Measurements from ENCODE around the gene POLR1A.

The POLR1A gene

DNA sequence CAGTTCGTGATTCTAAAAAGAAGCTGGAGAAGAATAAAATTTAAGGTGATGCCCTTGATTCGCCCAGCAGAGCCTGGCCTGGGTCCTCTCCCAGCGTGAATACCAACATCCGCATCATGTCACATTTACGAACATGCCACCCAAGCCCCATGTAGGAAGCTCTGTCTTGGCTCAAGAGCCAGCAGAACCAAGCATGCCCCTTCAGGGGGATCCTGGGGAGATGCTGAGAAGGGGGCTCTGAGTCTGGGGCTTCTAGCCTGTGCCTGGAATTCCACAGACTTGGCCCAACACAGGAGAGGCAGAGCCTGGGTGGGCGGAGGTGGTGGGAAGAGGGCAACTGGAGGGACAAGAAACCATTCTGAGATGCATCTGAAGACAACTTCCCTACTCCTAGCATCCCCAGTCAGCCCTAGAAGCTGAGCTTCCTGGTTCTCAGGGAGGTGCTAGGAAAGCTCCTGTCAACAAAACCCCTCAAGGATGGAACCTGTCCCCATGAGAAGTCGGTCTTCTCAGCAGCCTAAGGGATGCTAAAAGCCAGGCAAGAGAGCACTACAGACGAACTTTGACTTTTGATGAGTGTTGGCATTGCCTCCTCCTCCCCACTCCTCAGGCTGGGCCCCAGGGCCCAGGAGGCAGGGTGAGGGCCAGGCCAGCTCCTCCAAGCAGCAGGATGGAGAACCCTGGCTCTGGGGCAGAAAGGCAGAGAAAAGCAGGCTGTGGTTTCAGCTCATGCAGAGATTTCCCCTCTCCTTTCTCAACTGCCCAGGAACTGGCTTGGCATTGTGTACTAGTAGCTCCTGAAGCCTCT is 57.9 kb downstream of the POLR1A start:
- Histone ChIP-seq H3K9me3 (no peaks in the 10 kb centered on the region), H3K4me1 (no peaks in the 10 kb centered on the region), H3K27me3 (no peaks in the 10 kb centered on the region), H3K36me3 (peaks cover 81 to 97% (median 87%) of the 10 kb centered on the region in 3 donors), H3K4me3 (no peak overlapping the region), H3K27ac (no peak overlapping the region)
- peak in 1 of 2 donors; percentile 48 for DNase-seq
- intact Hi-C loops (cut with DNase I; ENCODE audit: low total_unique reads) = no loop called here
- TF ChIP-seq, protein P1, sequence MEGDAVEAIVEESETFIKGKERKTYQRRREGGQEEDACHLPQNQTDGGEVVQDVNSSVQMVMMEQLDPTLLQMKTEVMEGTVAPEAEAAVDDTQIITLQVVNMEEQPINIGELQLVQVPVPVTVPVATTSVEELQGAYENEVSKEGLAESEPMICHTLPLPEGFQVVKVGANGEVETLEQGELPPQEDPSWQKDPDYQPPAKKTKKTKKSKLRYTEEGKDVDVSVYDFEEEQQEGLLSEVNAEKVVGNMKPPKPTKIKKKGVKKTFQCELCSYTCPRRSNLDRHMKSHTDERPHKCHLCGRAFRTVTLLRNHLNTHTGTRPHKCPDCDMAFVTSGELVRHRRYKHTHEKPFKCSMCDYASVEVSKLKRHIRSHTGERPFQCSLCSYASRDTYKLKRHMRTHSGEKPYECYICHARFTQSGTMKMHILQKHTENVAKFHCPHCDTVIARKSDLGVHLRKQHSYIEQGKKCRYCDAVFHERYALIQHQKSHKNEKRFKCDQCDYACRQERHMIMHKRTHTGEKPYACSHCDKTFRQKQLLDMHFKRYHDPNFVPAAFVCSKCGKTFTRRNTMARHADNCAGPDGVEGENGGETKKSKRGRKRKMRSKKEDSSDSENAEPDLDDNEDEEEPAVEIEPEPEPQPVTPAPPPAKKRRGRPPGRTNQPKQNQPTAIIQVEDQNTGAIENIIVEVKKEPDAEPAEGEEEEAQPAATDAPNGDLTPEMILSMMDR (IDR thresholded peaks at IDR 0.05) = no peak

DNA sequence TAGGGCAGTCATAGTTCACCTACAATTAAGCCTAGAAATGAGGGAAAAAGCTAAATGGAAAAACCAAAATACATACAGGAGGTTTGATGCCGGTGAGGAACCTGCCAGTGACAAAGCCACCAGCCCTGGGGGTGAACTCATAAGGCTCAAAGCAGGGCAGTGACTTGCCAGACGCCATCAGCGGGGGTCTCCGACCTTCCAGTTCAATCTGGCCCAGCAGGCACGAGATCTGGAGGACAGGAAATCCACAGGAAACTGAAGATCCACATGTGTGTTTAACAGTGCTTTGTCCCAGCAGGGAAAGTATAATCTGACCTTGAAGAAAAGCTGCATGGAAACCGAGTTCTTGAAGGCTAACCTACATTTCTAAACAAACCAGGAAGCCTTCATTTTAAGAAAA is 60.1 kb downstream of the POLR1A start:
- H3K36me3 ChIP-seq = peaks cover 79 to 97% (median 88%) of the 10 kb centered on the region in 3 donors
- H3K4me1 ChIP-seq = no peaks in the 10 kb centered on the region
- H3K9me3 ChIP-seq = no peaks in the 10 kb centered on the region
- DNase-seq = peak in 1 of 2 donors; percentile 43
- intact Hi-C loops (cut with DNase I; ENCODE audit: low total_unique reads) = no loop called here
- H3K4me3 ChIP-seq = no peak overlapping the region
- TF ChIP-seq, protein P1 (IDR thresholded peaks at IDR 0.05) = no peak
- no peaks in the 10 kb centered on the region for H3K27me3 ChIP-seq
- H3K27ac ChIP-seq = no peak overlapping the region

DNA sequence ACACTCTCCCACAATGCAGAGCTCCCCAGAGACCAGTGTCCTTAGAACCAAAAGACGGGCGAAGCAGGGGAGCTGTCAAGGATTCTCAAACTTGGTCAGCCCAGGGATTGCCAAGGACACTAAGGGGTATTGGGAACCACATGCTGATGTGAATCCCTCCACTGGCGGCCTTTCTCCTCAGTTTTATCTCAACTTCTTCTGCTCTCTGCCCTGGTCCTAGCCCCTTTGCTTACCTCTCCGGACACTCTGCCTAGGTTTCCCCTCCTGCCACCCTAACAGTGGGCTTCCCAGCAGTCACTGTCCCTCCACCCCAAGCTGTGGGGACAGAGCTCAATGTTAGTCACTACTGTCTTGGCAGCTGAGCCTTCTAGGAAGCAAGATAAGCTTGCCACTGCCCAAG is 61.1 kb downstream of the POLR1A start:
- peaks cover 83 to 97% (median 89%) of the 10 kb centered on the region in 3 donors for H3K36me3 ChIP-seq
- DNase-seq = peak in 1 of 2 donors; percentile 5
- no peaks in the 10 kb centered on the region for H3K9me3 ChIP-seq
- H3K27me3 ChIP-seq = no peaks in the 10 kb centered on the region
- no peaks in the 10 kb centered on the region for H3K4me1 ChIP-seq
- intact Hi-C loops (cut with DNase I; ENCODE audit: low total_unique reads) = no loop called here
- no peak overlapping the region for H3K4me3 ChIP-seq
- H3K27ac ChIP-seq = no peak overlapping the region
- TF ChIP-seq, protein P1 (IDR thresholded peaks at IDR 0.05) = no peak

DNA sequence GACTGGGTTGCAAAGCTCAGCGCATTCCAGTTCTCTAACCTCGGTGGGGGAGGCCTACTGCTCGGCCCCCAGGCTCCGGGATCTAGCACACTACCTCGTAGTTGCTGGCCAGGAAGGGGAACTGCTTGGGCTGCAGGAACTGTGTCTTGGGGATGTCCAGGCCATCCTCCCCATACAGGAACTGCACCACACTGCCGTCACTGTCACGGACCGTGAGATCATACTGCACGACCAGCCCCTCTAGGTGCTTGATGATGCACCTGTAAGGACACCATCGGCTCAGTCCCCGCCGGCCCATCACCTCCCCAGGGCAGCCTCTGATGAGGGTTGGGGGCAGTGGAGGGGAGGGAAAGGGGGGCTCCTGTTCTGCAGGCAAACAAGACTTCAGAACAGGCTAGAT is 61.6 kb downstream of the POLR1A start:
- intact Hi-C loops (cut with DNase I; ENCODE audit: low total_unique reads) = no loop called here
- H3K4me1 ChIP-seq = no peaks in the 10 kb centered on the region
- TF ChIP-seq, protein P1 (IDR thresholded peaks at IDR 0.05) = no peak
- peak in 1 of 2 donors; percentile 52 for DNase-seq
- H3K36me3 ChIP-seq = peaks cover 88 to 97% (median 89%) of the 10 kb centered on the region in 3 donors
- no peaks in the 10 kb centered on the region for H3K27me3 ChIP-seq
- H3K27ac ChIP-seq = no peak overlapping the region
- H3K4me3 ChIP-seq = no peak overlapping the region
- H3K9me3 ChIP-seq = no peaks in the 10 kb centered on the region

DNA sequence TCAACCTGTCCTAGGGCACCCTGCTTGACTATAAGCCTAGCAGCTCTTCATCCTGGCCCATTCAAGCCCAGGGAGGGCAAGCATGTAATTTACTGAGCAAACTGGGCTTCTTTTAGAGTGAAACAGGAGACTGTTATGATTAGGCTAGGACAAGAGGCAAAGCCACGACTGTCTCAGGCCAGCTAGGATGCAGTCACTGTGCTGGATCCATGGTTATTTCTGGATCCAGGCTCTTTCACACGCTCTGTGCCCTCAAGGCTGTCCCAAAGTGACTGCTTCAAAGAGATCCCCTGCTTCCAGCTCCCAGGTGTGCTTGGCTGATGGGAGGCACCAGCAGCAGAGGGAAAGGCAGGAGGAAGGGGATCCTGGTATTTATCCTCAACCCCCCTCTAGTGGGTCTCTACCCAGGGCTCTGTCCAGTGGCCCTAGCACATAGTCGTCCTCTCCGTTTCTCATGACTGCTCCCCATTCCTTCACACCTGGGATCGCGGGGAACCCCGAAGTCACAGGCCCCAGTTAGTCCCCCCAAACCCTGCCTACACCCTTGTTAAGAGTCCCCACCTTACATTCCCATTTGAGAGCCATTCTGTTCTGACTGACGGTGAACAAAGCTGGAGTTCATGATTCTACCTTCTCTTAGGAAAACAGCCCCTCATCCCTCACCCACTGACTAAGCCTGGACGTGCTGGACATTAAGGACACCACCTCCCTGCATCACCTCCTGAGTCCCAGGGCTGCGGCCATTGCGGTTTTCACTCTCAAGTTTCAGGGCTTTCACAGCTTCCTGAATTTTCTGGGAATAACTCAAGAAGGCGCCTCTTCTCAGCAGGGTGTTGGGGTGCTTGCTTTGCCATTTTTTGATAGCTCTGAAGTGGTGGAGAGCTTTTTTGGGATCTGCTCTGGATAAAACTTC is 63.2 kb downstream of the POLR1A start:
- Histone ChIP-seq H3K4me1 (peaks cover 0 to 12% (median 0%) of the 10 kb centered on the region in 4 donors), H3K36me3 (peaks cover 81 to 96% (median 83%) of the 10 kb centered on the region in 3 donors), H3K27ac (no peak overlapping the region)

More for the DNA sequence above, 63.2 kb downstream of the POLR1A start:
- H3K9me3 ChIP-seq = no peaks in the 10 kb centered on the region
- intact Hi-C loops (cut with DNase I; ENCODE audit: low total_unique reads) = no loop called here
- no peaks in the 10 kb centered on the region for H3K27me3 ChIP-seq
- DNase-seq = peak in 1 of 2 donors; percentile 29
- H3K4me3 ChIP-seq = no peak overlapping the region
- TF ChIP-seq, protein P1 (IDR thresholded peaks at IDR 0.05) = no peak
